K562 (cell line): ENCODE data around the gene TLE4. TPM values are rescaled to one million over a fixed set of nuclear protein-coding genes. Genes with fewer than 3 reads are reported as not detected.
A peak's percentile ranks its signal among the peaks of the same experiment; 100 is the strongest.

Experiments used
- ATAC-seq: fragments of 200-7000 bp; cut with Tn5 transposase; 3 replicates; pipeline ENCODE4 v1.9.1; 2020; ENCODE audit warnings: moderate library complexity
- BruUV-seq: library from RNA; stranded (reverse); fragments of 400-500 nt; replicated peaks from 2 replicates; lab custom pipeline; 2021; lab: Mats Ljungman, UMichigan
- CTCF ChIA-PET: fragments of 300-600 bp; formaldehyde crosslinking; extraction: SDS; loops from one replicate; lab custom pipeline; 2021; ENCODE audit warnings: low intra/inter-chr PET ratio; lab: Yijun Ruan, JAX
- POLR2A ChIA-PET: fragments of 300-600, 350-650 bp; sonication (Branson Sonifier 250); formaldehyde crosslinking; extraction: SDS; loops from one replicate; lab custom pipeline; 2021; ENCODE audit warnings: antibody characterized with exemption, inconsistent platforms; lab: Yijun Ruan, JAX
- DNase-seq, 4 experiments: peaks; one replicate each; pipeline versions ENCODE4 v3.0.0 to v3.0.0-alpha.2; 2011 to 2018; ENCODE audit warnings: low spot score in 3 of 4, mixed read lengths in 3 of 4; ENCODE audit errors: extremely low read depth in 1 of 4
- FAIRE-seq: peaks from 2 replicates; lab custom pipeline; 2011; peaks lifted over from hg19 to GRCh38; lab: Jason Lieb, UNC
- H2AFZ ChIP-seq: 2 replicates; pipeline ENCODE4 v1.6.0; 2011; ENCODE audit warnings: low read depth, low read length, control low read depth, inconsistent platforms
- H3K27ac ChIP-seq: fragments of 200-600 bp; 3 replicates; pipeline ENCODE4 v1.8.0; 2011; ENCODE audit warnings: low read depth, mild to moderate bottlenecking, control low read depth, inconsistent platforms, low read length, moderate library complexity, mixed read lengths; ENCODE audit errors: extremely low read depth
- H3K27me3 ChIP-seq, 2 experiments: fragments of 300-600 bp in 1 of 2; 2 replicates in 1 of 2; 3 replicates in 1 of 2; pipeline versions ENCODE4 v1.6.0 to v1.8.0; 2011; ENCODE audit warnings: inconsistent platforms in 2 of 2, low read length in 2 of 2, mild to moderate bottlenecking in 1 of 2, mixed read lengths in 1 of 2, moderate library complexity in 1 of 2; ENCODE audit not compliant: control insufficient read depth in 2 of 2, insufficient read depth in 2 of 2
- H3K36me3 ChIP-seq: fragments of 300-600 bp; 3 replicates; pipeline ENCODE4 v1.8.0; 2011; ENCODE audit warnings: mild to moderate bottlenecking, low read length, inconsistent platforms; ENCODE audit not compliant: control insufficient read depth, insufficient read depth
- H3K4me1 ChIP-seq, 2 experiments: fragments of 200-600 bp in 1 of 2; replicated peaks in 1 of 2; 2 replicates in 1 of 2; 3 replicates in 1 of 2; pipeline versions ENCODE4 v1.5.1 to v1.8.0; 2011; ENCODE audit warnings: inconsistent platforms in 2 of 2, low read length in 2 of 2, mild to moderate bottlenecking in 1 of 2, mixed read lengths in 1 of 2, moderate library complexity in 1 of 2; ENCODE audit not compliant: control insufficient read depth in 2 of 2, insufficient read depth in 2 of 2
- H3K4me2 ChIP-seq: 2 replicates; pipeline ENCODE4 v1.6.1; 2011; ENCODE audit warnings: low read length, control low read depth, inconsistent platforms, mixed read lengths; ENCODE audit not compliant: insufficient read depth
- H3K4me3 ChIP-seq: fragments of 200-600 bp; sonication (generic), shearing (Covaris generic); 2 replicates; pipeline ENCODE4 v1.5.1; 2016; ENCODE audit warnings: control low read depth, inconsistent platforms
- H3K79me2 ChIP-seq: fragments of 200-600 bp; 3 replicates; pipeline ENCODE4 v1.8.0; 2011; ENCODE audit warnings: low read length, inconsistent platforms; ENCODE audit not compliant: control insufficient read depth, insufficient read depth
- H3K9ac ChIP-seq, 2 experiments: 2 replicates each; pipeline versions ENCODE4 v1.6.0 to v1.6.1; 2011; ENCODE audit warnings: low read depth in 2 of 2, low read length in 2 of 2, control low read depth in 1 of 2, inconsistent platforms in 1 of 2, mild to moderate bottlenecking in 1 of 2, mixed read lengths in 1 of 2; ENCODE audit not compliant: insufficient read depth in 1 of 2
- H3K9me1 ChIP-seq: one replicate; pipeline ENCODE4 v1.6.0; 2011; ENCODE audit warnings: inconsistent platforms, mild to moderate bottlenecking, low read length, moderate library complexity; ENCODE audit not compliant: control insufficient read depth, insufficient read depth
- H3K9me3 ChIP-seq: replicated peaks from 2 replicates; pipeline ENCODE4 v1.5.1; 2011; ENCODE audit warnings: low read depth, low read length, inconsistent platforms; ENCODE audit not compliant: control insufficient read depth, insufficient read depth
- H4K20me1 ChIP-seq: replicated peaks from 2 replicates; pipeline ENCODE4 v1.6.1; 2011; ENCODE audit warnings: low read length, inconsistent platforms, mixed read lengths; ENCODE audit not compliant: control insufficient read depth, insufficient read depth
- BRD9 ChIP-seq: fragments of 450-650 bp; IDR thresholded peaks from 2 replicates; pipeline ENCODE4 v1.6.1; 2018; ENCODE audit warnings: low read depth; ENCODE audit not compliant: partially characterized antibody
- CBFA2T3 ChIP-seq: fragments of 450-650 bp; IDR thresholded peaks from 2 replicates; pipeline ENCODE4 v1.6.1; 2017
- GABPB2 ChIP-seq: fragments of 250-450 bp; sonication (Bioruptor Pico); conservative IDR thresholded peaks from 2 replicates; pipeline ENCODE4 v1.5.1; 2021; ENCODE audit warnings: mild to moderate bottlenecking
- HCFC1 ChIP-seq: IDR thresholded peaks from 2 replicates; pipeline ENCODE4 v1.6.1; 2012; ENCODE audit warnings: low read depth, low read length, improper control_type of control experiment
- KLF10 ChIP-seq: fragments of 250-450 bp; sonication (Bioruptor Pico); IDR thresholded peaks from 2 replicates; pipeline ENCODE4 v1.6.1; 2021; ENCODE audit warnings: matching md5 sums
- LARP7 ChIP-seq: fragments of 450-650 bp; IDR thresholded peaks from 2 replicates; pipeline ENCODE4 v1.6.1; 2016
- MAFG ChIP-seq: fragments of 450-650 bp; conservative IDR thresholded peaks from 2 replicates; pipeline ENCODE4 v1.6.1; 2016; ENCODE audit warnings: missing genetic modification characterization, missing compliant biosample characterization
- POLR2A ChIP-seq: fragments of 450-650 bp; conservative IDR thresholded peaks from 2 replicates; pipeline ENCODE4 v1.6.1; 2016
- RAD51 ChIP-seq: fragments of 450-650 bp; IDR thresholded peaks from 2 replicates; pipeline ENCODE4 v1.7.1; 2016; ENCODE audit warnings: low read depth, mild to moderate bottlenecking, borderline replicate concordance
- SAFB ChIP-seq: fragments of 200-400 bp; formaldehyde crosslinking; IDR thresholded peaks from 2 replicates; pipeline ENCODE4 v1.6.1; 2017; ENCODE audit warnings: low read depth, low read length, borderline replicate concordance
- SIN3B ChIP-seq: fragments of 450-650 bp; IDR thresholded peaks from 2 replicates; pipeline ENCODE4 v1.6.1; 2017; ENCODE audit warnings: low read depth, mild to moderate bottlenecking, moderate library complexity
- SIX5 ChIP-seq, 2 experiments: IDR thresholded peaks; 2 replicates each; pipeline ENCODE4 v1.6.1; 2011; ENCODE audit warnings: low read length in 2 of 2, borderline replicate concordance in 1 of 2, low read depth in 1 of 2, mild to moderate bottlenecking in 1 of 2, moderate library complexity in 1 of 2; ENCODE audit not compliant: insufficient read depth in 1 of 2
- SP1 ChIP-seq: sonication (generic); formaldehyde crosslinking; IDR thresholded peaks from 2 replicates; pipeline ENCODE4 v1.8.1; 2022; ENCODE audit warnings: mild to moderate bottlenecking, missing genetic modification reagents
- TAF1 ChIP-seq: IDR thresholded peaks from 2 replicates; pipeline ENCODE4 v1.6.1; 2011; ENCODE audit warnings: mild to moderate bottlenecking, low read length, moderate library complexity; ENCODE audit not compliant: insufficient read depth, control insufficient read depth, severe bottlenecking; ENCODE audit errors: extremely low read depth
- ZNF24 ChIP-seq: fragments of 450-650 bp; IDR thresholded peaks from 2 replicates; pipeline ENCODE4 v1.6.1; 2016
- ZNF764 ChIP-seq: fragments of 250-450 bp; sonication (Bioruptor Pico); IDR thresholded peaks from 2 replicates; pipeline ENCODE4 v1.4.0; 2020; ENCODE audit warnings: low read depth, mild to moderate bottlenecking, moderate library complexity
- WGBS: fragments of 100-300 bp; shearing (Covaris generic); methylation state at CpG from one replicate; pipeline ENCODE4 v1.1.6; 2016; ENCODE audit warnings: low coverage, mixed read lengths; ENCODE audit not compliant: insufficient coverage; ENCODE audit errors: missing lambda C conversion rate; 5-methylcytosine and 5-hydroxymethylcytosine counted together
- in situ Hi-C: fragments of 300-500 bp; cut with MboI; formaldehyde crosslinking; loops from 4 replicates; pipeline ENCODE4 v1.15.0; 2018; ENCODE audit warnings: inconsistent platforms, mixed read lengths
- intact Hi-C: fragments of 100-400 bp; cut with micrococcal nuclease; formaldehyde crosslinking; loops from 2 replicates; pipeline ENCODE4 v1.14.2; 2022
- polyA plus RNA-seq, 8 experiments: library from polyadenylated mRNA; depleted of rRNA in 4 of 8; stranded (reverse) in 5 of 8; unstranded in 3 of 8; fragments of >200 nt; fragmentation: Nextera tagmentation in 2 of 8; fragmentation: Illumina TruSeq in 1 of 8; extraction: Ambion mirVana in 2 of 8; extraction: Trizol in 1 of 8; gene quantifications; 2 replicates each; pipeline versions ENCODE4 v1.2.1 to v1.2.3, GENCODE V29; 2011 to 2014; ENCODE audit warnings: inconsistent platforms in 1 of 8, missing spikeins in 1 of 8
- total RNA-seq, 7 experiments: library from RNA; depleted of rRNA in 6 of 7; stranded (reverse); fragments of >200 nt in 6 of 7; fragmentation: Illumina TruSeq in 2 of 7; extraction: Trizol in 2 of 7; gene quantifications; 2 replicates each; pipeline versions ENCODE4 v1.2.1 to v1.2.3, GENCODE V29; 2011 to 2021; ENCODE audit warnings: low replicate concordance in 1 of 7
- TF ChIP-seq, protein P1 (sequence below): fragments of 450-650 bp; IDR thresholded peaks from 2 replicates; pipeline ENCODE4 v1.6.1; 2016
- TF ChIP-seq, protein P2 (sequence below): fragments of 250-450 bp; sonication (Bioruptor Pico); IDR thresholded peaks from 2 replicates; pipeline ENCODE4 v1.5.1; 2021; ENCODE audit warnings: mild to moderate bottlenecking
- TF ChIP-seq, protein P3 (sequence below): fragments of 250-450 bp; sonication (Bioruptor Pico); IDR thresholded peaks from 2 replicates; pipeline ENCODE4 v1.5.0; 2021; ENCODE audit warnings: mild to moderate bottlenecking, borderline replicate concordance

The TLE4 gene
- total and polyA plus RNA-seq, 9 of the 15 experiments (the other 6 are each of a cell fraction or from before 2014, with no cell fraction given): 1.1 to 8.8 (median 5.7) TPM

DNA sequence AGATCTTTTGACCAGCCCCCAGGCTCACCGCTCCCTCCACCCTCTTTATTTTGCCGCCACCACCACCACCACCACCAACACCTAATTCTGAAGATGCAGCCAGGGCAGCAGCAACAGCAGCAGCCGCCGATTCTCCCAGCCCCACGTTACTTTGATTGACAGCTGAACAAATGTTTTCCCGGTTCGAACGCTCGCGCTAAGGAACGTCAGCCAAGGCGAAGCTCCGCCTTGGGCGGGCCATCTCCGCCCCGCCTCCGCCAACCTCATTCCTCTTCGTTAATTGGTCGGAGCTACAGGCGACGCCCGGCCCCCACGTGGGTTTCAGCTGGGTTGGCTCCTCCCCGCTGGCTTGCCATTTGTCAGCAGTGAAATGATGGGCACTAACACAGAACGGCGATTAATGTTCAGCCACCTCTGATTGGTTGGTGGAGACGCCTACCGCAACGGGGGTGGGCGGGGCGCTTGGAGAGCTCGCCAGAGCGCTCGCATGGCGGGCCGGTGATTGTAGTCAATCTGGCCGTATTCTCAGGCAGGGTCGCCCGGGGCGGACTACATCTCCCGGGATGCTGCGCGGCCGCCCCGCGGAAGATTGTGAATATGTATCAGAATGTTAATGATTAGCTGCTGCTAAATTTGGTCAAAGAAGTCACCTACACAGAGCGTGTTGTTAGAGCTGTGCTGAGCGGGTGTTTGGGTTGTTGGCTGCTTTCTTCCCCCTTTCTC, at the start of gene TLE4 (continued):
- TF ChIP-seq SIX5 (IDR thresholded peaks at IDR 0.05; ENCODE audit: borderline replicate concordance in 1 of 2, insufficient read depth in 1 of 2, low read depth in 1 of 2, low read length in 2 of 2): peak; percentile 28 to 34; a peak in 2 of 4 replicates
- TF ChIP-seq POLR2A: peak; percentile 76
- TF ChIP-seq TAF1: peak; percentile 70
- peak; percentile 86 for TF ChIP-seq HCFC1
- peak; percentile 92 for TF ChIP-seq SP1
- TF ChIP-seq, protein P1, sequence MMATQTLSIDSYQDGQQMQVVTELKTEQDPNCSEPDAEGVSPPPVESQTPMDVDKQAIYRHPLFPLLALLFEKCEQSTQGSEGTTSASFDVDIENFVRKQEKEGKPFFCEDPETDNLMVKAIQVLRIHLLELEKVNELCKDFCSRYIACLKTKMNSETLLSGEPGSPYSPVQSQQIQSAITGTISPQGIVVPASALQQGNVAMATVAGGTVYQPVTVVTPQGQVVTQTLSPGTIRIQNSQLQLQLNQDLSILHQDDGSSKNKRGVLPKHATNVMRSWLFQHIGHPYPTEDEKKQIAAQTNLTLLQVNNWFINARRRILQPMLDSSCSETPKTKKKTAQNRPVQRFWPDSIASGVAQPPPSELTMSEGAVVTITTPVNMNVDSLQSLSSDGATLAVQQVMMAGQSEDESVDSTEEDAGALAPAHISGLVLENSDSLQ: peak; percentile 98
- TF ChIP-seq RAD51: peak; percentile 58; the same call in 1 of the 2 replicates
- no peak for TF ChIP-seq KLF10

DNA sequence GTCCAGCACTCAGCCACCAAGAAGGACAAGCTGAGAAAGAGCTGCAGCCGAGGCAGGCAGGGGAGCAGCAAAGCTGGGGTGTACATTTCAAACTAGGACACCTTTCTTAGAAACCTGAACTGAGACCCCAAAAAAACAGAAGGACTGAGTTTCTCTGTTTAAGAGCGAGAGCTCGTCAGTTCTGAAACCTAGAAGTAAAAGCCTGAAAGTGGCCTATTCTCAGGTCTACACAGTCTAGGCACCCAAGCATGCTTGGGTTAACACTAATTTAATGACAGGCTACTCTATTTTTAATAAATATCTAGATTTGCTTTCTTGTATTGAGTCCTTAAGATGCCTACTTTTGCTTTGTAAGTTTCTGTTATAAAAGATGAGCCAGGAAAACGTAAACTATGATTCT, 49.0 kb upstream of the TLE4 start:
- intact Hi-C loops: no loop called here
- Histone ChIP-seq H3K27ac (no peak overlapping the region), H4K20me1 (no peaks in the 10 kb centered on the region), H3K4me2 (no peak overlapping the region), H3K9me3 (no peaks in the 10 kb centered on the region), H3K9me1 (no peaks in the 10 kb centered on the region), H3K79me2 (no peaks in the 10 kb centered on the region), H3K4me1 (no peaks in the 10 kb centered on the region), H3K4me3 (no peak overlapping the region), H3K27me3 (no peaks in the 10 kb centered on the region), H2AFZ (no peak overlapping the region), H3K9ac (no peak overlapping the region), H3K36me3 (no peaks in the 10 kb centered on the region)
- CTCF ChIA-PET: no interaction called here
- FAIRE-seq (no peak), ATAC-seq (no peak), DNase-seq (no peak)
- in situ Hi-C loops: no loop called here
- no TSS peak for BruUV-seq
- POLR2A ChIA-PET: no interaction called here
- 3% methylated on average over 3 of the region's 4 CpGs for WGBS
- TF ChIP-seq ZNF24: no peak
- TF ChIP-seq GABPB2: no peak
- no peak for TF ChIP-seq TAF1
- no peak for TF ChIP-seq SIN3B
- TF ChIP-seq CBFA2T3: no peak
- TF ChIP-seq BRD9: no peak
- TF ChIP-seq ZNF764: no peak
- TF ChIP-seq LARP7: no peak
- TF ChIP-seq, protein P2, sequence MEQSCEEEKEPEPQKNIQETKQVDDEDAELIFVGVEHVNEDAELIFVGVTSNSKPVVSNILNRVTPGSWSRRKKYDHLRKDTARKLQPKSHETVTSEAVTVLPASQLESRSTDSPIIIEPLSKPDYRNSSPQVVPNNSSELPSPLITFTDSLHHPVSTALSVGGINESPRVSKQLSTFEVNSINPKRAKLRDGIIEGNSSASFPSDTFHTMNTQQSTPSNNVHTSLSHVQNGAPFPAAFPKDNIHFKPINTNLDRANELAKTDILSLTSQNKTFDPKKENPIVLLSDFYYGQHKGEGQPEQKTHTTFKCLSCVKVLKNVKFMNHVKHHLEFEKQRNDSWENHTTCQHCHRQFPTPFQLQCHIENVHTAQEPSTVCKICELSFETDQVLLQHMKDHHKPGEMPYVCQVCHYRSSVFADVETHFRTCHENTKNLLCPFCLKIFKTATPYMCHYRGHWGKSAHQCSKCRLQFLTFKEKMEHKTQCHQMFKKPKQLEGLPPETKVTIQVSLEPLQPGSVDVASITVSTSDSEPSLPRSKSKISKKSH: no peak
- no peak for TF ChIP-seq SAFB
- TF ChIP-seq MAFG: no peak
- TF ChIP-seq, protein P3, sequence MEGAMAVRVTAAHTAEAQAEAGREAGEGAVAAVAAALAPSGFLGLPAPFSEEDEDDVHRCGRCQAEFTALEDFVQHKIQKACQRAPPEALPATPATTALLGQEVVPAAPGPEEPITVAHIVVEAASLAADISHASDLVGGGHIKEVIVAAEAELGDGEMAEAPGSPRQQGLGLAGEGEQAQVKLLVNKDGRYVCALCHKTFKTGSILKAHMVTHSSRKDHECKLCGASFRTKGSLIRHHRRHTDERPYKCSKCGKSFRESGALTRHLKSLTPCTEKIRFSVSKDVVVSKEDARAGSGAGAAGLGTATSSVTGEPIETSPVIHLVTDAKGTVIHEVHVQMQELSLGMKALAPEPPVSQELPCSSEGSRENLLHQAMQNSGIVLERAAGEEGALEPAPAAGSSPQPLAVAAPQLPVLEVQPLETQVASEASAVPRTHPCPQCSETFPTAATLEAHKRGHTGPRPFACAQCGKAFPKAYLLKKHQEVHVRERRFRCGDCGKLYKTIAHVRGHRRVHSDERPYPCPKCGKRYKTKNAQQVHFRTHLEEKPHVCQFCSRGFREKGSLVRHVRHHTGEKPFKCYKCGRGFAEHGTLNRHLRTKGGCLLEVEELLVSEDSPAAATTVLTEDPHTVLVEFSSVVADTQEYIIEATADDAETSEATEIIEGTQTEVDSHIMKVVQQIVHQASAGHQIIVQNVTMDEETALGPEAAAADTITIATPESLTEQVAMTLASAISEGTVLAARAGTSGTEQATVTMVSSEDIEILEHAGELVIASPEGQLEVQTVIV (CRISPR knock-in tag): no peak
